IMR-90 (cell line): ENCODE measurements around the gene RNF175.

Experiments used
- CHD1 ChIP-seq: IDR thresholded peaks from 2 replicates; pipeline ENCODE4 v1.6.1; 2012; ENCODE audit warnings: low read depth, low read length, improper control_type of control experiment
- CTCF ChIP-seq: conservative IDR thresholded peaks from 2 replicates; pipeline ENCODE4 v1.5.1; 2012; ENCODE audit warnings: mild to moderate bottlenecking, low read depth, low read length, improper control_type of control experiment
- FOS ChIP-seq: fragments of 150-350 bp; IDR thresholded peaks from 2 replicates; pipeline ENCODE4 v1.6.1; 2016; ENCODE audit warnings: low read depth, low read length
- MAFK ChIP-seq: IDR thresholded peaks from 2 replicates; pipeline ENCODE4 v1.6.1; 2012; ENCODE audit warnings: low read depth, low read length, improper control_type of control experiment
- POLR2A ChIP-seq: IDR thresholded peaks from 2 replicates; pipeline ENCODE4 v1.6.1; 2012; ENCODE audit warnings: mild to moderate bottlenecking, low read depth, low read length
- RCOR1 ChIP-seq: IDR thresholded peaks from 2 replicates; pipeline ENCODE4 v1.6.1; 2012; ENCODE audit warnings: mild to moderate bottlenecking, low read length, improper control_type of control experiment; ENCODE audit not compliant: insufficient replicate concordance

GRCh38 chr4:153787061-153787560 lies 27.3 kb upstream of the RNF175 start:
- TF ChIP-seq POLR2A (no peak), CHD1 (no peak), CTCF (no peak), RCOR1 (no peak), FOS (no peak), MAFK (no peak)
